ENCODE data around the gene HRH2. TPM values are rescaled to one million over a fixed set of nuclear protein-coding genes. Genes with fewer than 3 reads are reported as not detected.
A peak's percentile ranks its signal among the peaks of the same experiment; 100 is the strongest.

HRH2 gene
- total RNA-seq, 4 donors from 2014 or later = 1.7 to 6.1 (median 2.6) TPM

GRCh38 chr5:175709276-175709781 lies 51.5 kb downstream of the HRH2 start:
- ATAC-seq = peak; percentile 22

GRCh38 chr5:175710326-175710725 lies 52.5 kb downstream of the HRH2 start:
- Histone ChIP-seq H3K27me3 (peaks cover 24% of the 10 kb centered on the region), H3K9me3 (peaks cover 0 to 10% (median 0%) of the 10 kb centered on the region in 3 donors), H3K4me3 (no peak overlapping the region), H3K27ac (no peak overlapping the region), H3K36me3 (no peaks in the 10 kb centered on the region), H3K4me1 (no peaks in the 10 kb centered on the region)
- no peak for TF ChIP-seq EP300 (IDR thresholded peaks at IDR 0.05)
- TF ChIP-seq CTCF (IDR thresholded peaks at IDR 0.05) = no peak
- TF ChIP-seq POLR2AphosphoS5 (IDR thresholded peaks at IDR 0.05) = no peak
- no peak for TF ChIP-seq POLR2A (IDR thresholded peaks at IDR 0.05)
- ATAC-seq = no peak
- WGBS, 2 donors (ENCODE audit: low coverage in 1 of 2) = 42% methylated on average over 3 of the region's 6 CpGs; no CpG with 5 or more reads in 1 of the 2 donors

More at GRCh38 chr5:175709276-175709781, 51.5 kb downstream of the HRH2 start:
- H3K27ac ChIP-seq = no peak overlapping the region
- H3K27me3 ChIP-seq = peaks cover 18% of the 10 kb centered on the region
- TF ChIP-seq POLR2A (IDR thresholded peaks at IDR 0.05) (no peak), CTCF (IDR thresholded peaks at IDR 0.05) (no peak), EP300 (IDR thresholded peaks at IDR 0.05) (no peak), POLR2AphosphoS5 (IDR thresholded peaks at IDR 0.05) (no peak)
- no peaks in the 10 kb centered on the region for H3K36me3 ChIP-seq
- no peaks in the 10 kb centered on the region for H3K4me1 ChIP-seq
- H3K4me3 ChIP-seq = no peak overlapping the region
- H3K9me3 ChIP-seq = peaks cover 0 to 7% (median 0%) of the 10 kb centered on the region in 3 donors
- WGBS, 2 donors (ENCODE audit: low coverage in 1 of 2) = 50 to 76% methylated on average over 1 to 12 of the region's 13 CpGs

- H3K27ac ChIP-seq = no peak overlapping the region
- H3K27me3 ChIP-seq = peaks cover 29% of the 10 kb centered on the region
- H3K4me3 ChIP-seq = no peak overlapping the region
- 79 to 84% methylated on average over 5 of the region's 5 CpGs for WGBS, 2 donors (ENCODE audit: low coverage in 1 of 2)
- peaks cover 0 to 11% (median 0%) of the 10 kb centered on the region in 3 donors for H3K9me3 ChIP-seq
- ATAC-seq = no peak
- no peaks in the 10 kb centered on the region for H3K4me1 ChIP-seq
- H3K36me3 ChIP-seq = no peaks in the 10 kb centered on the region
- TF ChIP-seq POLR2AphosphoS5 (IDR thresholded peaks at IDR 0.05) = no peak
These were observed 53.2 kb downstream of the HRH2 start for GRCh38 chr5:175711031-175711430.

GRCh38 chr5:175711472-175712312 lies 53.8 kb downstream of the HRH2 start:
- peaks cover 32% of the 10 kb centered on the region for H3K27me3 ChIP-seq
- WGBS, 2 donors (ENCODE audit: low coverage in 1 of 2) = 84 to 85% methylated on average over 10 to 20 of the region's 20 CpGs
- TF ChIP-seq EP300 (IDR thresholded peaks at IDR 0.05) = no peak
- no peak for TF ChIP-seq POLR2AphosphoS5 (IDR thresholded peaks at IDR 0.05)
- TF ChIP-seq POLR2A (IDR thresholded peaks at IDR 0.05) = no peak
- TF ChIP-seq CTCF (IDR thresholded peaks at IDR 0.05) = no peak

GRCh38 chr5:175712313-175712680 lies 54.4 kb downstream of the HRH2 start:
- no peak for ATAC-seq
- Histone ChIP-seq H3K4me3 (no peak overlapping the region), H3K27ac (no peak overlapping the region), H3K4me1 (no peaks in the 10 kb centered on the region), H3K36me3 (no peaks in the 10 kb centered on the region), H3K27me3 (peaks cover 32% of the 10 kb centered on the region), H3K9me3 (peaks cover 0 to 24% (median 0%) of the 10 kb centered on the region in 3 donors)
- TF ChIP-seq CTCF (IDR thresholded peaks at IDR 0.05) (no peak), POLR2AphosphoS5 (IDR thresholded peaks at IDR 0.05) (no peak), EP300 (IDR thresholded peaks at IDR 0.05) (no peak), POLR2A (IDR thresholded peaks at IDR 0.05) (no peak)
- no CpG with 5 or more reads among the region's 8 CpGs for WGBS, 2 donors (ENCODE audit: low coverage in 1 of 2)

More at GRCh38 chr5:175711472-175712312, 53.8 kb downstream of the HRH2 start:
- Histone ChIP-seq H3K4me1 (no peaks in the 10 kb centered on the region), H3K36me3 (no peaks in the 10 kb centered on the region), H3K4me3 (no peak overlapping the region), H3K9me3 (peaks cover 0 to 18% (median 0%) of the 10 kb centered on the region in 3 donors), H3K27ac (no peak overlapping the region)
- ATAC-seq = no peak
